Measurements from ENCODE around the gene STARD8. TPM values are rescaled to one million over a fixed set of nuclear protein-coding genes. Genes with fewer than 3 reads are reported as not detected.

STARD8 gene
- polyA plus RNA-seq, 1 experiment, result 2.9 TPM

DNA sequence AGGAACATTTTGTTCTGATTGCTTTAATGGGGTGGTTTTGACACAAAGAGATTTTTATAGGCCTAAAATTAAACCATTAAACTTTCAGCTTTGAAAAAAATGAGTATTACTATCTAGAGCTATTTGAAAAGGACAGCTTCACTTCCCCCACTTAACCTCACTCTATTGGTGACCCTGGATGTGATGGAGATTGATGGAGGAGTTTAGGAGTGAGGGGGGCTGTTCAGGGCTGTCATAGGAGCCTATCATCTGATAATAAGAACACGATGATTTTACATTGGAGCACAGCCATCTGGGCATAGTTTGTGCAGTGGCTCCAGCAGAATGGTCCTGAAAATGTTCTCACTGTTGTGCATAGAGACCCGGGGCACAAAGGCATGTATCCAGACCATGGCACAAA is 110.3 kb downstream of the STARD8 start:
- DNase-seq (ENCODE audit: low read depth), result no peak
- TF ChIP-seq, protein P1, sequence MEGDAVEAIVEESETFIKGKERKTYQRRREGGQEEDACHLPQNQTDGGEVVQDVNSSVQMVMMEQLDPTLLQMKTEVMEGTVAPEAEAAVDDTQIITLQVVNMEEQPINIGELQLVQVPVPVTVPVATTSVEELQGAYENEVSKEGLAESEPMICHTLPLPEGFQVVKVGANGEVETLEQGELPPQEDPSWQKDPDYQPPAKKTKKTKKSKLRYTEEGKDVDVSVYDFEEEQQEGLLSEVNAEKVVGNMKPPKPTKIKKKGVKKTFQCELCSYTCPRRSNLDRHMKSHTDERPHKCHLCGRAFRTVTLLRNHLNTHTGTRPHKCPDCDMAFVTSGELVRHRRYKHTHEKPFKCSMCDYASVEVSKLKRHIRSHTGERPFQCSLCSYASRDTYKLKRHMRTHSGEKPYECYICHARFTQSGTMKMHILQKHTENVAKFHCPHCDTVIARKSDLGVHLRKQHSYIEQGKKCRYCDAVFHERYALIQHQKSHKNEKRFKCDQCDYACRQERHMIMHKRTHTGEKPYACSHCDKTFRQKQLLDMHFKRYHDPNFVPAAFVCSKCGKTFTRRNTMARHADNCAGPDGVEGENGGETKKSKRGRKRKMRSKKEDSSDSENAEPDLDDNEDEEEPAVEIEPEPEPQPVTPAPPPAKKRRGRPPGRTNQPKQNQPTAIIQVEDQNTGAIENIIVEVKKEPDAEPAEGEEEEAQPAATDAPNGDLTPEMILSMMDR (IDR thresholded peaks at IDR 0.05; ENCODE audit: insufficient read depth, low read depth, low read length), result no peak
- no peaks in the 10 kb centered on the region for H3K36me3 ChIP-seq (ENCODE audit: control insufficient read depth, insufficient read depth, low read length)
- POLR2A ChIA-PET, result no interaction called here
- CTCF ChIA-PET, result no interaction called here
- H3K4me3 ChIP-seq (ENCODE audit: low read depth, low read length), result no peak overlapping the region
- no peaks in the 10 kb centered on the region for H3K27me3 ChIP-seq (ENCODE audit: control insufficient read depth, insufficient read depth, low read length)

DNA sequence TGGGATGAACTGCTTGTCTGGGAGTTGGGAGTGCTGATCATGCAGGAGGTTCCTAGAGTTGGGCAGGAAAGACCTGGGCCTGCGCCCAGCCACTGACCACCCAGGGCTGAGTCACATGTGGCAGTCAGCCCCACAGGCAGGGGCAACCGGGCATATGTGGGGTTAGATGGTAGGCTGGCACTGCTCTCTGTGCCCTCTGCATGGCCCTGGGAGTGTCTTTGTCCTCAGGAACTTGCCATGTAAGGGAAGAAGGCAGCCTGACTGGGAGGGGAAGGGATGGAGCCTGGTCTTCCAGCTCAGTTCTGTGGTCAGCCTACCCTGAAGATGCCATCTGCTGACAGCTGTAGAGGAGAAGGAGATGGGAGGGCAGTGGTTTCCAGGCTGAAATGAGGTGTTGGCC is 111.2 kb downstream of the STARD8 start:
- POLR2A ChIA-PET, result no interaction called here
- TF ChIP-seq, protein P1 (IDR thresholded peaks at IDR 0.05; ENCODE audit: insufficient read depth, low read depth, low read length), result no peak
- CTCF ChIA-PET, result no interaction called here
- Histone ChIP-seq H3K4me3 (ENCODE audit: low read depth, low read length) (no peak overlapping the region), H3K27me3 (ENCODE audit: control insufficient read depth, insufficient read depth, low read length) (no peaks in the 10 kb centered on the region), H3K36me3 (ENCODE audit: control insufficient read depth, insufficient read depth, low read length) (no peaks in the 10 kb centered on the region)
- no peak for DNase-seq (ENCODE audit: low read depth)

DNA sequence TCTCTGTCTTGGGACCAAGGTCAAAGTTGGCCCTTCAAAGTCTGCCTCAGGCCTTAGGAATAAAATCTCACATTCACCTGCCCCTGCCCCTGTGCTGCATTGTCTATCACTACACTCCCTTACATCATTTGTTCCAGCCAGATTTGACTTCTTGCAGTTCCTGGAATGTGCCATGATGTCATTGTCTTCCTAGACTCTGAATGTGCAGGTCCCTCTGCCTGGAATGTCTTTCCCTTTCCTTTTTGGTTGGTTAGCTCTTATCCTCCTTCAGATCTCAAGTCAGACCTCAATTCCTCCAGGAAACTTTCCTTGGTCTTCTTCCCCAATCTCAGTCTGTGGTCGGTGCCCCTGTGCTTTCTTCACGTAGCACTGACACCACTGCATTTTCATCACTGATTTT is 113.6 kb downstream of the STARD8 start:
- TF ChIP-seq, protein P1 (IDR thresholded peaks at IDR 0.05; ENCODE audit: insufficient read depth, low read depth, low read length), result no peak

DNA sequence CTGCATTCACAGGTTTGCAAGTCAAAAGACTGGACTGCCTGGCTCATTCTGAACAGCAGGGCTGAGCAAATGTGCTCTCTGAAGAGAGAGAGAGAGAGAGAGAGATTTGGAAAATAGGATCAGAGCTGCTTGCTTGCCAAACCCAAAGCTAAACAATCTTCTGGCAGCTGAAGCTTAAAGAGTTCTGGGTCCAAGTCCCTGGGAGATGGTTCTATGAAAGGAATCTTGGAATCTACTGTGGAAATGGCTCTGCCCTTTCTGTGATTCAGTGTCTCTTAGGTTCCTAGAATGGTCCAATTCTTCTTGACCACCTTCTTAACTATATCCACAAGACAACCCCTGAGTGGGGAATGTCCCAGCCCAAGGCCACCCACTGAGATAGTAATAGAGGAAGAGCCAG is 115.3 kb downstream of the STARD8 start:
- H3K4me3 ChIP-seq (ENCODE audit: low read depth, low read length), result no peak overlapping the region
- no peaks in the 10 kb centered on the region for H3K36me3 ChIP-seq (ENCODE audit: control insufficient read depth, insufficient read depth, low read length)
- DNase-seq (ENCODE audit: low read depth), result no peak
- no peaks in the 10 kb centered on the region for H3K27me3 ChIP-seq (ENCODE audit: control insufficient read depth, insufficient read depth, low read length)
- CTCF ChIA-PET, result no interaction called here
- POLR2A ChIA-PET, result no interaction called here
- TF ChIP-seq, protein P1 (IDR thresholded peaks at IDR 0.05; ENCODE audit: insufficient read depth, low read depth, low read length), result no peak

More for the DNA sequence above, 113.6 kb downstream of the STARD8 start:
- no peak for DNase-seq (ENCODE audit: low read depth)
- CTCF ChIA-PET, result no interaction called here
- no peaks in the 10 kb centered on the region for H3K36me3 ChIP-seq (ENCODE audit: control insufficient read depth, insufficient read depth, low read length)
- POLR2A ChIA-PET, result no interaction called here
- no peak overlapping the region for H3K4me3 ChIP-seq (ENCODE audit: low read depth, low read length)
- H3K27me3 ChIP-seq (ENCODE audit: control insufficient read depth, insufficient read depth, low read length), result no peaks in the 10 kb centered on the region

DNA sequence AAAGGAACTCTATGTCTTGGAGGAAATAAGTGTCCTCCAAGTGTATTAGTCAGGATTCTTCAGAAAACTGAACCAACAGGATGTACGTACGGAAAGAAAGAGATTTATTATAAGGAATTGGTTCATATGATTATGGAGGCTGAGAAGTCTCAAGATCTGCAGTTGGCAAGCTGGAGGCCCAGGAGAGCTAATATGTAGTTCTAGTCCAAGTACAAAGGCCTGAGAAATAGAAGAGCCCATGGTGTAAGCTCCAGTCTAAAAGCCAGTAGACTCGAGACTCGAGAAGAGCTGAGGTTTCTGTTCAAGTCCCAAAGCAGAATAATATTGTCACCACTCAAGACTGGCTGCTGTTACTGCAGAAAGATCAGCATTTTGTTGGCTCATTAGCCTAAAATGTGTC is 116.0 kb downstream of the STARD8 start:
- no peak overlapping the region for H3K4me3 ChIP-seq (ENCODE audit: low read depth, low read length)

More for the DNA sequence above, 116.0 kb downstream of the STARD8 start:
- TF ChIP-seq, protein P1 (IDR thresholded peaks at IDR 0.05; ENCODE audit: insufficient read depth, low read depth, low read length), result no peak
- POLR2A ChIA-PET, result no interaction called here
- H3K36me3 ChIP-seq (ENCODE audit: control insufficient read depth, insufficient read depth, low read length), result no peaks in the 10 kb centered on the region
- CTCF ChIA-PET, result interaction anchor here (1.0 kb wide), 1 partner anchor 10 kb away, joined by 3 read pairs; no protein-coding TSS in a partner anchor
- no peak for DNase-seq (ENCODE audit: low read depth)
- no peaks in the 10 kb centered on the region for H3K27me3 ChIP-seq (ENCODE audit: control insufficient read depth, insufficient read depth, low read length)

Small RNA genes lying within 50 kb of the gene (small RNA-seq; reads per million reads assigned to genes)
- gene COX6CP12 (ENCODE audit: insufficient read length, low read depth, low replicate concordance), result not detected

Other genes with a start within 250 kb of the STARD8 start
- 4.0 and 5.9 TPM in 2 replicates for gene OPHN1, start 214.2 kb upstream of the STARD8 start, polyA plus RNA-seq (2011; rRNA removed)
- 14.7 and 31.1 TPM in 2 replicates for gene YIPF6, start 148.6 kb upstream of the STARD8 start, polyA plus RNA-seq (2011; rRNA removed)
- gene EFNB1, start 181.4 kb downstream of the STARD8 start, polyA plus RNA-seq (2011; rRNA removed), result 10.8 and 15.2 TPM in 2 replicates